ENCODE results near the gene BCAR3.
A peak's percentile ranks its signal among the peaks of the same experiment; 100 is the strongest.
"Not testable (repeated sequence)": the region's sequence is repeated elsewhere in the genome, so short reads cannot be mapped to it uniquely, and the experiment has no call there.

The BCAR3 gene

DNA sequence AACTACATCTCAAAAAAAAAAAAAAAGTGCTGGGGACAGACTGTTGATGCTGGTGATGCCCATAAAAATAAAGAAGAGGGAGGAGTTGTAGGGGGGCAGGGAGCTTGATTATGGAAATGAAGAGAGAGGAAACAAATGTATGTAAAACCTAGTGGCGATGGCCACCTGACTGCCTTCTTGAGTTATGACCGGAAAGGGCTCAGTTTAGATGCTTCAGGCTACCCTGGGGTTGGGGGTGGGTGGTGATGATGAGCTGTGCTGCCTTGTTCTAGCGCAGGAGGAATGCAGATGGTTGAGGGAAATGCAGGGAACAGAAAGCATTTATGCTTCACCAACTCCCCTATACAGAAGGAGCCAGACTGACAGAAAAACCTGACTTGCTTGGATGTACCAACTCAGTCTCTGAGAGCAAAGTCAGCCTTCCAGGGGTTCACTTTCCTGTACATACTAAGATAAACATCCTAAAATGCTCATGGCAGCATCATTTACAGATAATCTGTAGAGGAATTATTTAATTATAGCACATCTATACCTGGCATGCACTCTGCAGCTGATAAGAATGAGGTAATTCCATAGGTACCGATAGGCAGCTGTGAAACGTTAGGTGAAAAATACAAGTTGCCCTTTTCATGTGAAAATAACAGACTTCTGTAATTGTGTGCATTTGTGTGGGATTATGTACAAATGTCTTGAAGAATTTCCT is 8.0 kb upstream of the BCAR3 start:
- no peak for DNase-seq (ENCODE audit: low read depth in 2 of 2)

GRCh38 chr1:93687542-93687941 is 5.9 kb upstream of the BCAR3 start:
- no peak for DNase-seq (ENCODE audit: low read depth in 2 of 2)

DNA sequence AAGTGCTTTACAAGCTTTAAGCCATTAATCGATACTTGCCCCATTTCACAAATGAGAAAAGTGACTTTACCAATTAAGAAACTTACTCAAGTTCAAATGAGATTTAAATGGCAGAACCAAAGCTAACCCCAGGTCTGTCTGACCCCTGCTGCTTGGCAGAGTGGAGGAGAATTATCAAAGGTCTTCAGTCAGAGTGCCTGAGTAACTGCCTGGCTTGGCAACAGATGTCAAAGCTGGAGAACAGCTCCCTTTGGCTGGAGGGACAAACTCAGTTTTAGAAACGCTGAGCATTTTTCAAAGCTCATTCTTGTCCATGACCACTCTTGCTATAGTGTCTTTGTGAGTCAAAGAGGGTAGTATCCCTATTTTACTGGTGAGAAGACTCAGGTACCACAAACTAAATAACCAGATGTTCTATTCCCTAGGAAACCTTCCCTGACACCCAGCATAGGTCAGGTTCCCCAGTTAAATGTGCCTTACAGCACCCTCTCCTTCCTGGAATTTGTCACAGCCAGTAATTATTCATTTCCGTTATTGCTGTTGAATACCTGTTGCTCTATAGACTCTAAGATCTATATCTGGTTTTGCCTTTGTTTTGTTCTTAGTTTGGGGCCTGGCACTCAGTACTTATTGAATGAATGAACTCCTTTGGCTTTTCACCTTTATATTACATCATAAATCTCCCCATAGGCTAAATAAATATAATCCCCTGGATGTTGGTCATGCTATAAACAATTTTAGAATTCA is 5.0 kb upstream of the BCAR3 start:
- DNase-seq (ENCODE audit: low read depth in 2 of 2): no peak

- DNase-seq (ENCODE audit: low read depth in 2 of 2): no peak
Observed at GRCh38 chr1:93685918-93686317, 4.3 kb upstream of the BCAR3 start.

GRCh38 chr1:93683234-93683633 is 1.6 kb upstream of the BCAR3 start:
- no peak for DNase-seq (ENCODE audit: low read depth in 2 of 2)

DNA sequence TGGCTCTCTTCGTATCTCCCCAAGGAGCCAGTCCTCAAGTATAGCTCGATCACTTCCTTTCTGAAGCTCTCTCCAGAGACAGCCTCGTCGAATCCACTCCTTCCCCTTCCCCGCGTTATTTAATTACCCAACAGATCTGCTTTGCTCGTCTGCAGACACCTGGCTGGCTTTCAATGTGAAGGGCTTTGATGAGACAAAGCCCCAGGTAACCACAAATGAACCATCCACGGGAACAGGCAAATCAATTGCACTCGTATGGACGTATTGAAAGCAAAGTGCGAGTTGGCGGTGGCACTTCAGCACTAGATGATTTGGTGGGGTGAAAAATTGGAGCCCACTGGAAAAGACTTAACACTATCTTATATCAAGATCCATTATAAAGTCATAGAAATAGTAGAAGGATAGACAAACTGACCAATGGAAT is 364 bp upstream of the BCAR3 start:
- no peak for DNase-seq (ENCODE audit: low read depth in 2 of 2)

DNA sequence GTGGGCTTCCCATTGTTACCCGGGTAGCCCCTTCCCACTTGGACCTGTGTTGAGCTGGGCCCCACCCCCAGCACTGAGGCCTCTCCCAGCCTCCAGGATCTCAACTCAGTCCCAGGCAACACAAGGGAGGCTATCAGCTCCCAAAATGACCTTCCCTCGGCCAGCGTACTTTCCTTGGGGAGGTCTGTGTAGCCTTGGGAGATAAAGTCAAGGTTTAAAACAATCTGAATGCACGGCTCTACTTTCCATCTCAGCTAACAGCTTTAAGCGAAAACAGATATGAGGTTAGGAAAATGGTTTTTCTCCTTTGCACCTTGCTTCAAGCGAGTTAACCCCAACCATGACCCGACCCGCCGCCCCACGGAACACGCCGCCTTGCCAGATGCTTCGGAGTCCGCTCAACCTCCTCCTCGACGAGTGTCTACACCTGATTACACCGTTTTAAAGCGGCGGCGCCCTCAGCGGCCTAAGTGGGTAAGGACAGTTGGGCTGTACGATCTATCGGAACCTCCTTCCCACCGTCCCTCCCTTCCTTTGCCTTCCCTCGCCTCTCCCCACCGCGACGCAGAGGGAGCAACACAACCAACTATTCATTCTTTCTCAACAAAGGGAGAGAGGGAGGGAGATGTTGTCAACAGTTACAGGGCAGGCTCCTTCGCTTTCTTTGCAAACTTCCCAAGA is 1.1 kb downstream of the BCAR3 start:
- DNase-seq (ENCODE audit: low read depth in 2 of 2): peak; percentile 40 to 48

GRCh38 chr1:93680076-93680419 is 1.6 kb downstream of the BCAR3 start:
- DNase-seq (ENCODE audit: low read depth in 2 of 2): no peak

DNA sequence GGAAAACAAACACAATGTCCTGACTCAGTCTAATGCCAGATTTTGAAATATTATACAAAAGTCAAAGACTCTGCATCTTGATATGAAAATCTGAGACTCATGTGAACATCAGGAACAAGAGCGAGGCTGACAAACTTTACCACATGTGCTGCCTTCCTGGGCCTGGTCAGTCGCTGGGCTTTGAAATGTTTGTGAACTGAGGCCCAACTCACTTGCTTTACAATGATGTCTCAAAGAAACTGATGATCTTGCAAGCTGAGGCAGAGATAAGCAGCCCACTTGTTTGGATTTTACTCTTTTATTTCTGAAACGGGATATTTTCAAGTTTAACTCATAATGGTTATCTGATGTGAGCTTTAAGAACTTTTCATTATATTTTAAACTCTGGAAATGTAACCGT is 2.1 kb downstream of the BCAR3 start:
- no peak for DNase-seq (ENCODE audit: low read depth in 2 of 2)

- no peak for DNase-seq (ENCODE audit: low read depth in 2 of 2)
Observed at GRCh38 chr1:93678946-93679480, 2.6 kb downstream of the BCAR3 start.

DNA sequence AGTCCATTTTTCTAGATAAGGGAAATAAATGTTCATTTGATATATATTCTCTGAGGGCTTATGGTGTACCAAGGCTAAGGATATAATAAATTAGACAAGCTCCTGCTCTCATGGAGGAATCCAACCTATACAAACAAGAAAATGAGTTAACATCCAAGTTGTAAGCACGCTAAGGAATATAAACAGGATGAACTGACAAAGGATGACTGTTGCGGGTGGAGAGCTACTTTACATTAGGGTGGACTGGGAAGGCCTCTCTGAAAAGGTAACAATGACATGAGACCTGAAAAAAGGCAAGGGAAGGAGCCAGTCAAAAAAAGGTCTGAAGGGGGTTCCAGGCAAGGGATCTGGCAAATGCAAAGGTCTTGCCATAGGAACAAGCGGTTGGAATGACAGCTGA is 3.1 kb downstream of the BCAR3 start:
- DNase-seq (ENCODE audit: low read depth in 2 of 2): no peak

- no peak for DNase-seq (ENCODE audit: low read depth in 2 of 2)
Observed at GRCh38 chr1:93677729-93678128, 3.9 kb downstream of the BCAR3 start.

GRCh38 chr1:93676427-93676826 is 5.2 kb downstream of the BCAR3 start:
- no peak for DNase-seq (ENCODE audit: low read depth in 2 of 2)

GRCh38 chr1:93675931-93676330 is 5.7 kb downstream of the BCAR3 start:
- no peak for DNase-seq (ENCODE audit: low read depth in 2 of 2)

- no peak for DNase-seq (ENCODE audit: low read depth in 2 of 2)
Observed at GRCh38 chr1:93675271-93675670, 6.4 kb downstream of the BCAR3 start.

DNA sequence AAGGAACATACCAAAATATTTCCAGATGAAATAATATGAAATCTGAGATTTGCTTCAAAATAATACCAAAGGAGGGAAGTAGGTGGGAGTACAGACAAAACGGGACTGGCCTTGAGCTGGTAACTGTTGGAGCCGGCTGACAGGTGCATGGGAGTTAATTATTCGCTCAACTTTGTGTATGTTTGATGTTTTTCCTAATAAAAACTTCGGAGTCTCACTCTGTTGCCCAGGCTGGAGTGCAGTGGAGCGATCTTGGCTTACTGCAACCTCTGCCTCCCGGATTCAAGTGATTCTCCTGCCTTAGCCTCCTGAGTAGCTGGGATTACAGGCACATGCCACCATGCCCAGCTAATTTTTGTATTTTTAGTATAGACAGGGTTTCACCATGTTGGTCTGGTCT is 7.6 kb downstream of the BCAR3 start:
- DNase-seq (ENCODE audit: low read depth in 2 of 2): not testable (repeated sequence)

- no peak for DNase-seq (ENCODE audit: low read depth in 2 of 2)
Observed at GRCh38 chr1:93673163-93673829, 8.3 kb downstream of the BCAR3 start.

DNA sequence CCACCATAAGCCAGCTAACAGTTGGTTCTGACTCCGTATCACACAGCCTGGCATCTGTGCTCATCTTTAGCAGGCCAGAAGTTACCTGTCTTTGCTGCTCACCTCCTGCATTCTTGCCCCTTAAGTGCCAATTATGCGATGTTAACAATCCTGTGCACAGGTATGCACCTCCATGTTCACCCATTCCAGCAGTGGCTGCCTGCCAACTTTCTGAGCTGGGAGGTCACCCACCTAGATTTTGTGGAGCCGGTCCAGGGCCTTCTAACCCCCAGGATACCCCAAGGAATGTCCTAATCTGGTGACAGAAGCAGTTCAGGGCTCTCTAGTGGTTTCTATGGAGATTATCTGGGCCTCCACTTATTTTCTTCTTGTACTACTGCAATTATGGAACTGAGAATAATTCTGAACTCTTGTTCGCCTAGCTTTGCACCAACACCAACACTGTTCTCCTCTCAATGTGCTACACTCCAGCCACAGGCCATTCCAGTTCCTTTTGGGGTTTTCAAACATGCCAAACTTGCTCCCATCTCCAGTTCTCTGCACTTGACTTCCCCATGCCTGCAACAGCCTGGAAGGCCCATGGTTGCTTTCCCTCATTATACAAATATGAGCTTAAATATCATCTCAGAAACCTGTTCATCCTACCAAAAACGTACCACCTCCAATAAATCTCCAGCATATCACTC is 9.0 kb downstream of the BCAR3 start:
- DNase-seq (ENCODE audit: low read depth in 2 of 2): no peak

GRCh38 chr1:93672069-93672468 is 9.6 kb downstream of the BCAR3 start:
- DNase-seq (ENCODE audit: low read depth in 2 of 2): no peak

DNA sequence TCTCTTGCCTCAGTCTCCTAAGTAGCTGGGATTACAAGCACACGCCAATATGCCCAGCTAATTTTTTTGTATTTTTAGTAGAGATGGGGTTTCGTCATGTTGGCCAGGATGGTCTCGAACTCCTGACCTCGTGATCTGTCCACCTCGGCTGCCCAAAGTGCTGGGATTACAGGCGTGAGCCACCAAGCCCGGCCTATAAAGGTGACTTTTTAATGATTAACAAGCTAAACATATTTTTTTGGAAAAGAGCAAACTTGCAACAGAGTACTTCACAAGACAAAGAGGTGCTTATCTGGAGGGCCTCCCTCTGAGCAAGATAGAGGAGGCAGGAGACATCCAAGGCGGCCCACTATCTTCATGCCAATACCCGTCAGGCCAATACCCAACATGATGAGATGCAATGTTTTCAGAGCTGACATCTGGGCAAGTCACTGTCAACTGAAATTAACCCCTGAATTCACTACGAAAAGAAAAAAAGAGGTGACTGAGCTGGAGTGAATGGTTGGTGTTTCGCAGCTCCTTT is 10.5 kb downstream of the BCAR3 start:
- no peak for DNase-seq (ENCODE audit: low read depth in 2 of 2)

DNA sequence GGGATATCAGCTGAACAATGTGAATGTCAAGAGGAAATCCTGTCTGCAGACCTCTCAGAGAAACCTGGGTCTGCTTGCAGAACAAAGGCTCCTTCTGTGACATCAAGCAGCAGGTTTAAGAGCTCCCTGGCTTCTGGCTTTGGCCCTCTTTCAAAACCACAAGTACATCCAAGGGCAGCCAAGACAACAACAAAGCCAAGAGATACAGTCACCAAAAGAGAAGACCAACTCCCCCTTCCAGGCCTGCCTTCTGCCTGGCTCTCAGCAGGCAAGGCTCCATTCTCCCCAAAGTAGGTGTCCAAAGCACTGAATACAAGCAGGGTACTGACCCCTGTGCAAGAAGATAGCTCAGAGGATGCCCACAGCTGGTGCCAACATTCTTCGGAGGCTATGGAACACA is 11.5 kb downstream of the BCAR3 start:
- DNase-seq (ENCODE audit: low read depth in 2 of 2): no peak

All from stimulated activated CD4-positive, alpha-beta T cell treated with anti-CD3 and anti-CD28 coated beads, Interleukin-15, amount 100 ng/mL, for 48 hours (primary cell).